ELR (cell line): ENCODE results near the gene NKAIN2.
"Not testable (repeated sequence)": the region's sequence is repeated elsewhere in the genome, so short reads cannot be mapped to it uniquely, and the experiment has no call there.

Source experiments
- DNase-seq: peaks from one replicate; pipeline ENCODE4 v3.0.0-alpha.2; 2015; ENCODE audit warnings: low read depth

The NKAIN2 gene

GRCh38 chr6:123966618-123967017 is 163.0 kb downstream of the NKAIN2 start:
- DNase-seq: no peak

GRCh38 chr6:123967905-123968304 is 164.2 kb downstream of the NKAIN2 start:
- no peak for DNase-seq

GRCh38 chr6:123972600-123973294 is 169.1 kb downstream of the NKAIN2 start:
- DNase-seq: no peak

GRCh38 chr6:123980311-123980710 is 176.6 kb downstream of the NKAIN2 start:
- DNase-seq: no peak

- DNase-seq: no peak
Observed at GRCh38 chr6:123986938-123987337, 183.3 kb downstream of the NKAIN2 start.

- not testable (repeated sequence) for DNase-seq
Observed at GRCh38 chr6:123989918-123990317, 186.3 kb downstream of the NKAIN2 start.

GRCh38 chr6:123990376-123990775 is 186.7 kb downstream of the NKAIN2 start:
- DNase-seq: no peak

- DNase-seq: no peak
Observed at GRCh38 chr6:123994168-123994567, 190.5 kb downstream of the NKAIN2 start.

- no peak for DNase-seq
Observed at GRCh38 chr6:123994891-123995635, 191.4 kb downstream of the NKAIN2 start.

GRCh38 chr6:123997223-123997622 is 193.6 kb downstream of the NKAIN2 start:
- DNase-seq: no peak

- DNase-seq: no peak
Observed at GRCh38 chr6:124002377-124003081, 198.9 kb downstream of the NKAIN2 start.

- DNase-seq: no peak
Observed at GRCh38 chr6:124007266-124007665, 203.6 kb downstream of the NKAIN2 start.

- DNase-seq: no peak
Observed at GRCh38 chr6:124008000-124008987, 204.6 kb downstream of the NKAIN2 start.

GRCh38 chr6:124008988-124009765 is 205.5 kb downstream of the NKAIN2 start:
- DNase-seq: no peak

GRCh38 chr6:124010574-124010973 is 206.9 kb downstream of the NKAIN2 start:
- no peak for DNase-seq

GRCh38 chr6:124011180-124011579 is 207.5 kb downstream of the NKAIN2 start:
- no peak for DNase-seq

GRCh38 chr6:124022051-124022450 is 218.4 kb downstream of the NKAIN2 start:
- not testable (repeated sequence) for DNase-seq

- DNase-seq: no peak
Observed at GRCh38 chr6:124022641-124023040, 219.0 kb downstream of the NKAIN2 start.

GRCh38 chr6:124026694-124027093 is 223.0 kb downstream of the NKAIN2 start:
- DNase-seq: no peak

- no peak for DNase-seq
Observed at GRCh38 chr6:124027392-124027791, 223.7 kb downstream of the NKAIN2 start.

- DNase-seq: no peak
Observed at GRCh38 chr6:124028117-124028516, 224.5 kb downstream of the NKAIN2 start.
